Esophagus muscularis mucosa (tissue), 4 donors: ENCODE results near the gene ERGIC1. TPM values are rescaled to one million over a fixed set of nuclear protein-coding genes. Genes with fewer than 3 reads are reported as not detected.

Source experiments
- DNase-seq: peaks from one replicate; pipeline ENCODE4 v3.0.0-alpha.2; 2017; ENCODE audit errors: extremely low spot score
- H3K27ac ChIP-seq, 4 donors: fragments of 200-600 bp; sonication (generic); replicated peaks in 1 of 4; 1 replicate in 3 of 4; 2 replicates in 1 of 4; pipeline ENCODE4 v1.5.1; 2016 to 2019; ENCODE audit warnings: mild to moderate bottlenecking in 1 of 4
- H3K27me3 ChIP-seq, 4 donors: fragments of 200-600 bp; sonication (generic); one replicate each; pipeline versions ENCODE4 v1.5.1 to v1.6.0; 2016 to 2019
- H3K36me3 ChIP-seq, 4 donors: fragments of 200-600 bp; sonication (generic); one replicate each; pipeline ENCODE4 v1.5.1; 2016 to 2019
- H3K4me1 ChIP-seq, 4 donors: fragments of 200-600 bp; sonication (generic); one replicate each; pipeline ENCODE4 v1.5.1; 2016 to 2019
- H3K4me3 ChIP-seq, 4 donors: fragments of 200-600 bp; sonication (generic); 1 replicate in 2 of 4; 2 replicates in 2 of 4; pipeline ENCODE4 v1.5.1; 2016 to 2019; ENCODE audit warnings: mild to moderate bottlenecking in 4 of 4, moderate library complexity in 1 of 4
- H3K9me3 ChIP-seq, 4 donors: fragments of 200-600 bp; sonication (generic); 1 replicate in 3 of 4; 2 replicates in 1 of 4; pipeline ENCODE4 v1.5.1; 2016 to 2019
- CTCF ChIP-seq, 3 experiments: fragments of 200-600 bp in 2 of 3; fragments of 450-650 bp in 1 of 3; sonication (generic) in 2 of 3; IDR thresholded peaks; one replicate each; pipeline ENCODE4 v1.5.1; 2017 to 2019; ENCODE audit warnings: antibody characterized with exemption in 3 of 3, mild to moderate bottlenecking in 2 of 3, moderate library complexity in 1 of 3
- EP300 ChIP-seq: sonication (generic); formaldehyde crosslinking; IDR thresholded peaks from one replicate; pipeline ENCODE4 v1.6.1; 2017; ENCODE audit warnings: antibody characterized with exemption
- POLR2A ChIP-seq: fragments of 450-650 bp; IDR thresholded peaks from one replicate; pipeline ENCODE4 v1.6.1; 2017; ENCODE audit warnings: antibody characterized with exemption, moderate library complexity, mild to moderate bottlenecking, low read depth
- POLR2AphosphoS5 ChIP-seq, 2 donors: sonication (generic); formaldehyde crosslinking; IDR thresholded peaks; one replicate each; pipeline ENCODE4 v1.6.1; 2017; ENCODE audit warnings: antibody characterized with exemption in 2 of 2
- WGBS: methylation state at CpG from one replicate; pipeline ENCODE4 v1.1.5; 2018; 5-methylcytosine and 5-hydroxymethylcytosine counted together
- intact Hi-C: fragments of 100-400 bp; cut with DNase I; formaldehyde crosslinking; loops from one replicate; pipeline ENCODE4 v1.15.1; 2023
- total RNA-seq, 4 donors: library from RNA; depleted of rRNA; stranded (reverse); fragments of >200 nt; gene quantifications; one replicate each; pipeline versions ENCODE4 v1.1.0 to v1.2.1, GENCODE V29; 2016

The ERGIC1 gene
- total RNA-seq, 4 donors from 2014 or later: 105 to 161 (median 145) TPM

- Histone ChIP-seq H3K4me1 (peaks cover 4 to 30% (median 26%) of the 10 kb centered on the region in 4 donors), H3K4me3 (no peak overlapping the region), H3K36me3 (peaks cover 22 to 88% (median 64%) of the 10 kb centered on the region in 4 donors), H3K27me3 (no peaks in the 10 kb centered on the region), H3K27ac (peak overlapping the region; percentile 31 to 92 (median 84)), H3K9me3 (no peaks in the 10 kb centered on the region)
- 78% methylated on average over 28 of the region's 28 CpGs for WGBS
- no peak for DNase-seq
- TF ChIP-seq CTCF (IDR thresholded peaks at IDR 0.05): no peak
- no peak for TF ChIP-seq POLR2AphosphoS5 (IDR thresholded peaks at IDR 0.05)
- no peak for TF ChIP-seq EP300
- TF ChIP-seq POLR2A: no peak
- intact Hi-C loops: no loop called here
Observed at GRCh38 chr5:172918421-172919371, 84.6 kb downstream of the ERGIC1 start.

GRCh38 chr5:172919525-172920446, 85.7 kb downstream of the ERGIC1 start:
- peaks cover 4 to 30% (median 26%) of the 10 kb centered on the region in 4 donors for H3K4me1 ChIP-seq
- no peak for DNase-seq
- 57% methylated on average over 10 of the region's 16 CpGs for WGBS
- H3K27ac ChIP-seq: peak overlapping the region; percentile 66 to 92 (median 84)
- H3K27me3 ChIP-seq: no peaks in the 10 kb centered on the region
- H3K4me3 ChIP-seq: no peak overlapping the region
- TF ChIP-seq EP300 (peak; percentile 91), POLR2A (no peak), POLR2AphosphoS5 (IDR thresholded peaks at IDR 0.05) (peak; percentile 70 to 76)
- H3K9me3 ChIP-seq: no peaks in the 10 kb centered on the region
- intact Hi-C loops: no loop called here
- peaks cover 20 to 86% (median 63%) of the 10 kb centered on the region in 4 donors for H3K36me3 ChIP-seq

- no peaks in the 10 kb centered on the region for H3K27me3 ChIP-seq
- no peak for TF ChIP-seq CTCF (IDR thresholded peaks at IDR 0.05)
- peak; percentile 93 for TF ChIP-seq EP300
- no peak for TF ChIP-seq POLR2A
- peak; percentile 88 to 97 for TF ChIP-seq POLR2AphosphoS5 (IDR thresholded peaks at IDR 0.05)
- peaks cover 4 to 30% (median 26%) of the 10 kb centered on the region in 4 donors for H3K4me1 ChIP-seq
- 59% methylated on average over 5 of the region's 13 CpGs for WGBS
- intact Hi-C loops: no loop called here
- H3K4me3 ChIP-seq: no peak overlapping the region
- peaks cover 13 to 81% (median 60%) of the 10 kb centered on the region in 4 donors for H3K36me3 ChIP-seq
- H3K9me3 ChIP-seq: no peaks in the 10 kb centered on the region
- DNase-seq: no peak
- peak overlapping the region; percentile 66 to 92 (median 84) for H3K27ac ChIP-seq
Observed at GRCh38 chr5:172920447-172920849, 86.4 kb downstream of the ERGIC1 start.

GRCh38 chr5:172920995-172921394, 86.9 kb downstream of the ERGIC1 start:
- Histone ChIP-seq H3K9me3 (no peaks in the 10 kb centered on the region), H3K27me3 (no peaks in the 10 kb centered on the region), H3K27ac (peak overlapping the region; percentile 66 to 92 (median 84)), H3K4me1 (peaks cover 4 to 30% (median 26%) of the 10 kb centered on the region in 4 donors), H3K36me3 (peaks cover 8 to 81% (median 60%) of the 10 kb centered on the region in 4 donors), H3K4me3 (no peak overlapping the region)
- intact Hi-C loops: no loop called here
- WGBS: 96% methylated on average over 12 of the region's 12 CpGs
- TF ChIP-seq CTCF (IDR thresholded peaks at IDR 0.05) (no peak), EP300 (no peak), POLR2AphosphoS5 (IDR thresholded peaks at IDR 0.05) (no peak), POLR2A (no peak)
- DNase-seq: no peak
